NOMO-1 (cell line): ENCODE results near the gene POP7.

Source experiments
- DNase-seq, 2 experiments: peaks; one replicate each; lab custom pipeline; 2025; ENCODE audit not compliant: unreplicated experiment in 2 of 2; lab: John Stamatoyannopoulos, UW

Gene POP7

GRCh38 chr7:100678291-100678984, 27.5 kb upstream of the POP7 start:
- DNase-seq: no peak

GRCh38 chr7:100679129-100679926, 26.6 kb upstream of the POP7 start:
- DNase-seq: no peak

- no peak for DNase-seq
These were observed 25.9 kb upstream of the POP7 start for GRCh38 chr7:100679927-100680575.

- no peak for DNase-seq
These were observed 25.2 kb upstream of the POP7 start for GRCh38 chr7:100680576-100681271.

GRCh38 chr7:100681491-100682227, 24.3 kb upstream of the POP7 start:
- DNase-seq: no peak

- no peak for DNase-seq
These were observed 23.6 kb upstream of the POP7 start for GRCh38 chr7:100682228-100682741.

- no peak for DNase-seq
These were observed 22.8 kb upstream of the POP7 start for GRCh38 chr7:100682991-100683658.

- no peak for DNase-seq
These were observed 22.0 kb upstream of the POP7 start for GRCh38 chr7:100683659-100684533.

GRCh38 chr7:100684534-100685042, 21.3 kb upstream of the POP7 start:
- no peak for DNase-seq

- DNase-seq: no peak
These were observed 20.8 kb upstream of the POP7 start for GRCh38 chr7:100685049-100685605.

- no peak for DNase-seq
These were observed 20.2 kb upstream of the POP7 start for GRCh38 chr7:100685631-100686145.

GRCh38 chr7:100686201-100686821, 19.6 kb upstream of the POP7 start:
- DNase-seq: no peak

- no peak for DNase-seq
These were observed 19.1 kb upstream of the POP7 start for GRCh38 chr7:100686822-100687211.

GRCh38 chr7:100687261-100687660, 18.7 kb upstream of the POP7 start:
- DNase-seq: no peak

GRCh38 chr7:100687751-100688300, 18.1 kb upstream of the POP7 start:
- no peak for DNase-seq

GRCh38 chr7:100688326-100688860, 17.5 kb upstream of the POP7 start:
- DNase-seq: no peak
